WI38 (cell line): ENCODE results near the gene NEDD4L.
"Not testable (repeated sequence)": the region's sequence is repeated elsewhere in the genome, so short reads cannot be mapped to it uniquely, and the experiment has no call there.

Experiments used
- H3K4me3 ChIP-seq: 2 replicates; pipeline ENCODE4 v1.5.1; 2011; ENCODE audit warnings: low read depth, mild to moderate bottlenecking, control low read depth, low read length
- CTCF ChIP-seq: IDR thresholded peaks from 2 replicates; pipeline ENCODE4 v1.5.1; 2012; ENCODE audit warnings: low read depth, mild to moderate bottlenecking, control low read depth, low read length

NEDD4L gene

DNA sequence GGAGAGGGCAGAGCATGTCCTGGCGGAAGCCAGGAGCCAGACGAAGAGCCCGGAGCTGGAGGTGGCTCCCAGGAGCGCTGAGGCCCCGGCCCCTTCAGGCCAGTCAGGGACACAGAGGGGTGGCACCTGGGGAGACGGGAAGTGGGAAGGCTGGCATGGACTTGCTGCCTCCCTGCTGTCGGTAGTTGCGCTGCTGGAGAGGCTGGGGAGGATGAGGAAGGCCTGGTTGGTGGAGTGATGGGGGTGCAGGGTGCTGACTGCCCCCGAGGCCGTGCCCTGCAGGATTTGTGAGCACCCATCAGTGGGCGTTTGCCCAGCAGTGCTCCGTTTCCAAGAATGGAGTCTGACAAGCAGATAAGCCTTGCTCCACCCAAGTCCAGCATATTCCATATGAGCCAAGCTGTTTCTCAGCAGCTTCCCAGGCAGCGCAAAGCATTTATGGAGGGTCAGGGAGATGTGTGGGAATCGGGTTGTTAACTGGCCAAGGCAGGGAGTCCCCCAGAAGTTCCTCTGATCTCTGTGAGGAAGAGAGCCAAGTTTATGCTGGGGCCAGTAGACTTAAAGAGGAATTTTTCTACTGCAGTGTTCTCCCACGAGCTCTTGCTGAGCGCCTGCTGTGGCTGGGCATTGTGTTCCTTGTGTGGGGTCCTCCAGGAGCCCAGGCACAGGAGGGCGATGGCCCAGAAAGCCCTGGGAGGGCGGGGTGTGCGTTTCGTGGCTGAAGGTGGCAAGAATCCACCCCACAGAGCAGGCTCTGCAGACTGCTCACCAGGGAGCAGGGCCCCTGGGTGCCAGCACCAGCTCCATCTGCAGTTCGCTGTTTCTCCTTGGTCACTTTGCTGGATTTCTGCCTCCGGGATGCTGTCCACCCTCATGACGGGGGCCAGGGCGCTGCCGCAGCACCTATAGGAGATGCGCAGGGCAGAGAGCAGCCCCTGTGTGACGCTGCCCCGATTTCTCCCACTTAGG, 334.7 kb downstream of the NEDD4L start:
- TF ChIP-seq CTCF: no peak

GRCh38 chr18:58379443-58379842, 335.4 kb downstream of the NEDD4L start:
- no peak for TF ChIP-seq CTCF
- H3K4me3 ChIP-seq: no peak overlapping the region

More for the DNA sequence above, 334.7 kb downstream of the NEDD4L start:
- H3K4me3 ChIP-seq: no peak overlapping the region

- not testable (repeated sequence) for H3K4me3 ChIP-seq
Observed at GRCh38 chr18:58380113-58380512, 336.1 kb downstream of the NEDD4L start.

DNA sequence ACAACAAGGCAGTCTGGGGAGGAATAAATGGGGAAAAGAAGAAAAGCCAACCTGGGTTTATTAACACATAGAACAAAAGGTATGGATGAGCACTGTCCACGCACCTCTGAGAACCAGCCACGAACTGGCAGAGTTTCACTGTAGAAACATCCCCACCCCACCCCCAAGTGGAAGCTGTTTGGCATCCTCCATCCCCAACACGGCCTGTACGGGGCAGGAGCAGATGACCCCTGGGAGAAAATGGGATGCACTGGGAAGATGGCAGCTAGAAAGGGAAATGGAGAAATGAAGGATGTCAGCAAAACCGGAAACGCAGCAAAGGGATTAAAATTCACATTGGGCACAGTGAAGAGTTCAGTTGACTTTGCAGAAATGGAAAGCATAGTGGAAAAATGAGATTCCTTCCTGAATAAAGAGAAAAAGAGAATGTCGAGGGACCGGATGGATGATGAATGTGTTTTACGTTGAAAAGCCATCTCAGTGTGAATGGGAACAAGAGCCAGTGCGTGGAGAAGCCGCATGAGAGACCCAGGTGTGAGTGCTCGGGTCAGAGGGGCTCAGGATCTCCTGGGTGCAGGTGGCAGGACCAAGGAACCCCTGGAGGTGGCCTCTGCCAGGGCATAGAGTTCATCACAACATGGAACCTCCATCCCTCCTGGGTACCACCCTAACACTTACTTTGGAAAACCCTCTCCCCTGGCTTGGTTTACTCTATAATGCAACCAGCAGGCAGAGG, 337.8 kb downstream of the NEDD4L start:
- H3K4me3 ChIP-seq: no peak overlapping the region
- TF ChIP-seq CTCF: no peak

- H3K4me3 ChIP-seq: no peak overlapping the region
- TF ChIP-seq CTCF: no peak
Observed at GRCh38 chr18:58382446-58382845, 338.4 kb downstream of the NEDD4L start.

DNA sequence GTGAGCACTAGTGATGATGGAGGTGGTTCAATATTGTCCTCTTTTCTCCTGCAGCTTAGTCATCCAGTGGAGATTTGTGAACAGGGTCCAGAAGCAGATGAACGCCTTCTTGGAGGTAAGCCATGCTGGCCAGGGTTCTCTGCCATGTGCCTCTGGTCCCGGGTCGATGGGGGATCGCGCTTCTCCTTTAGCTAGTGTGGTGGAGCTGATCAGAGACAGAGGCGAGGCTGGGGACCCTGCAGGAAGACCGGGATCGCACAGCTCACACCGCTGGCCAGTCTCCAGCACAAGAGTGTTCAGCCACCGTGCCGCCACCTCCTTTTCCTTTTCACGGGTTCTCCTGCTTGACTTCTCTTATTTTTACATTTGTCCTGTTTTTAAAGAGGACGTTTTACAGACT, 341.4 kb downstream of the NEDD4L start:
- TF ChIP-seq CTCF: no peak
- no peak overlapping the region for H3K4me3 ChIP-seq

DNA sequence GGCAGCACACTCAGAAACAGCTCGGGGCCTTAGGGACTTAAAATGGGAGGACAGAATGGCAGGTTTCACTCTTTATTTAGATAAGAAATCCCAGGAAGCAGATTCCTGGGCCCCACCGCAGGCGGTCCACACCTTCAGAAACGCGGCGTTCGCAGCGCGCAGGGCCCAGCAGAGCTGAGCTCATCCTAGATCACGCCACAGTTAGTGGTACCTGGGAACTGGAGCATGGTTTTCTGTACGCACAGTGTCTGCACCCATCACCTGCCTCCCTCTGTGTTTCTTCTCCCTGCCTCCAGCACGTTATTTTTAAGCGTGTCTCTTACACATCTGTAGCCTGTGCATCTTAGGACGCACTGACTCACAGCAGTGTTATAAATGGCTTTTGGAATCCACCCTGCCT, 342.8 kb downstream of the NEDD4L start:
- no peak overlapping the region for H3K4me3 ChIP-seq
- no peak for TF ChIP-seq CTCF
